ENCODE measurements around the gene GNB1L. TPM values are rescaled to one million over a fixed set of nuclear protein-coding genes. Genes with fewer than 3 reads are reported as not detected.

GNB1L gene
- total RNA-seq, 1 experiment from 2014 or later, result 17.9 TPM

DNA sequence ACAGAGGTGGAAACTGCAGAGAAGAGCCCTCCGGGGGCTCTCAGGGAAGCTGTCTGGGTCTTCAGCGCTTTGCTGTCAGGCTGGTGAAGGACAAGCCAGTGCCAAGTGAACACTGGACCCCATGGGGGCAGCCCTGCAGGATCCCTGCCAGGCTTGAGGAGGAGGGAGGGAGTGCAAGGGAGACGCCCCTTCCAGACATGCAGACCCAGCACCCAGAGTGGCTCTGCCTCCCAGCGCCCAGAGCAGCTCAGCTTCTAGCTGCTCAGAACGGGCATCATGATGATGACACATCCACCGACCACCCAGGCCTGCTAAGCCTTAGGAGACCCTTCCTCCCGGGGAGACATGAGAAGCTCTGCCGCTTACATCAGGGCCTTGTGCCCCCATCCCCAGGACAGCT, 54.4 kb downstream of the GNB1L start:
- Histone ChIP-seq H3K27me3 (replicated peaks; ENCODE audit: insufficient read depth, low read depth, low read length, poor library complexity) (no peaks in the 10 kb centered on the region), H3K27ac (ENCODE audit: low read depth, low read length, poor library complexity, severe bottlenecking) (no peak overlapping the region), H3K36me3 (ENCODE audit: insufficient read depth, low read length, poor library complexity, severe bottlenecking) (no peaks in the 10 kb centered on the region), H3K4me3 (ENCODE audit: low read depth, low read length, poor library complexity, severe bottlenecking) (no peak overlapping the region), H3K4me1 (ENCODE audit: insufficient read depth, low read length, poor library complexity, severe bottlenecking) (peaks cover 9% of the 10 kb centered on the region), H3K9me3 (ENCODE audit: low read depth, low read length, poor library complexity, severe bottlenecking) (no peaks in the 10 kb centered on the region)
- CTCF ChIA-PET, result no interaction called here
- no peak for TF ChIP-seq EZH2 (IDR thresholded peaks at IDR 0.05; ENCODE audit: borderline replicate concordance, low read depth, low read length, poor library complexity, severe bottlenecking)
- TF ChIP-seq, protein P1, sequence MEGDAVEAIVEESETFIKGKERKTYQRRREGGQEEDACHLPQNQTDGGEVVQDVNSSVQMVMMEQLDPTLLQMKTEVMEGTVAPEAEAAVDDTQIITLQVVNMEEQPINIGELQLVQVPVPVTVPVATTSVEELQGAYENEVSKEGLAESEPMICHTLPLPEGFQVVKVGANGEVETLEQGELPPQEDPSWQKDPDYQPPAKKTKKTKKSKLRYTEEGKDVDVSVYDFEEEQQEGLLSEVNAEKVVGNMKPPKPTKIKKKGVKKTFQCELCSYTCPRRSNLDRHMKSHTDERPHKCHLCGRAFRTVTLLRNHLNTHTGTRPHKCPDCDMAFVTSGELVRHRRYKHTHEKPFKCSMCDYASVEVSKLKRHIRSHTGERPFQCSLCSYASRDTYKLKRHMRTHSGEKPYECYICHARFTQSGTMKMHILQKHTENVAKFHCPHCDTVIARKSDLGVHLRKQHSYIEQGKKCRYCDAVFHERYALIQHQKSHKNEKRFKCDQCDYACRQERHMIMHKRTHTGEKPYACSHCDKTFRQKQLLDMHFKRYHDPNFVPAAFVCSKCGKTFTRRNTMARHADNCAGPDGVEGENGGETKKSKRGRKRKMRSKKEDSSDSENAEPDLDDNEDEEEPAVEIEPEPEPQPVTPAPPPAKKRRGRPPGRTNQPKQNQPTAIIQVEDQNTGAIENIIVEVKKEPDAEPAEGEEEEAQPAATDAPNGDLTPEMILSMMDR (conservative IDR thresholded peaks at IDR 0.05; ENCODE audit: low read depth, low read length), result no peak
- BruUV-seq (replicated peaks), result no TSS peak
- intact Hi-C loops (cut with micrococcal nuclease; ENCODE audit: unreplicated experiment), result no loop called here
- POLR2A ChIA-PET (ENCODE audit: low non-redundant PET), result no interaction called here
- DNase-seq (ENCODE audit: low spot score), result no peak

DNA sequence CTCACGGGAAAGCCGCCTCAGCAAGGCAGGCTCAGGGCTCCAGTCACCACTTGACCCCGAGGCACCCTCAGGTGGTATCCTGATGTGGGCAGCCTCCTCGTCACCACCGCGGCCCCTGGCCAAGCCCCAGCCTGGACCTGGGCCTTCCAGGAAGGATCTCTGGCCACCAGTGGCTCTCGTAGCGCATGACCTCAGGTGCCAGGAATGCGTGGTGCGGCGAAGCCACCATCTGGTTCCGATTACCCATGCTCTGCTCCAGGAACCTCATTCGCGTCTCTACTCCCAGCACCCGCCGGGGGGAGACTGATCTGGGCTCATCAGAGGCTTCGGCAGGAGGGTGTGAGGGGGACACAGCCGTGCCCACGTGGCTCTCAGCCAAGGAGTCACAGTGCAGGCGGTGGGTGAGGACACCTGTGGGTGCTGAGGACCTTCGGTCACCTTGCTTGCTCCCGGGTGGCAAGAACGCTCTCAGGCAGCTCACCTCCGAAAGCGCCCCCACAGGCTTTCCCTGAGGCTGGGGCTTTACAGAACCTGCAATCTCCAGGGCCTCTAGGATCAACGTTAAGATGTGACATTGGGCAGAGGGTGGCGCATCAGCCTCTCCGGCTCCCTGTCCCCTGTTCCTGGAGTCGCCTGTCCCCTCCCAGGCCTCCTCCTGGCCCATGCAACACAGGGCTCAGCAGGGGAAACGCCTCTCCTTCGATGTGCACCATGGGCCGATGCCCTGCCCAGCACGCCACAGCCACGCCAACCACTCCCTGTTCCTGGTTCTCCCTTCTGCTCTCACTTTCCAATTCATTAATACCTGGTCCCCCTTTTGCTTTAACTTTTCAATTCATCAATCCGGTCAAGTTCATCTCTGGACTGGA, 55.1 kb downstream of the GNB1L start:
- ChIA-PET POLR2A (ENCODE audit: low non-redundant PET) (no interaction called here), CTCF (no interaction called here)
- no peak overlapping the region for H3K4me3 ChIP-seq (ENCODE audit: low read depth, low read length, poor library complexity, severe bottlenecking)
- TF ChIP-seq, protein P1 (conservative IDR thresholded peaks at IDR 0.05; ENCODE audit: low read depth, low read length), result 0 out of 2 replicates have a peak, but pooled peaks have one; percentile 17
- no peak for TF ChIP-seq EZH2 (IDR thresholded peaks at IDR 0.05; ENCODE audit: borderline replicate concordance, low read depth, low read length, poor library complexity, severe bottlenecking)
- H3K36me3 ChIP-seq (ENCODE audit: insufficient read depth, low read length, poor library complexity, severe bottlenecking), result no peaks in the 10 kb centered on the region
- peak; percentile 79 for DNase-seq (ENCODE audit: low spot score)
- BruUV-seq (replicated peaks), result no TSS peak
- H3K27ac ChIP-seq (ENCODE audit: low read depth, low read length, poor library complexity, severe bottlenecking), result peak overlapping the region; percentile 57
- H3K9me3 ChIP-seq (ENCODE audit: low read depth, low read length, poor library complexity, severe bottlenecking), result no peaks in the 10 kb centered on the region
- intact Hi-C loops (cut with micrococcal nuclease; ENCODE audit: unreplicated experiment), result no loop called here
- H3K4me1 ChIP-seq (ENCODE audit: insufficient read depth, low read length, poor library complexity, severe bottlenecking), result peaks cover 9% of the 10 kb centered on the region
- no peaks in the 10 kb centered on the region for H3K27me3 ChIP-seq (replicated peaks; ENCODE audit: insufficient read depth, low read depth, low read length, poor library complexity)

DNA sequence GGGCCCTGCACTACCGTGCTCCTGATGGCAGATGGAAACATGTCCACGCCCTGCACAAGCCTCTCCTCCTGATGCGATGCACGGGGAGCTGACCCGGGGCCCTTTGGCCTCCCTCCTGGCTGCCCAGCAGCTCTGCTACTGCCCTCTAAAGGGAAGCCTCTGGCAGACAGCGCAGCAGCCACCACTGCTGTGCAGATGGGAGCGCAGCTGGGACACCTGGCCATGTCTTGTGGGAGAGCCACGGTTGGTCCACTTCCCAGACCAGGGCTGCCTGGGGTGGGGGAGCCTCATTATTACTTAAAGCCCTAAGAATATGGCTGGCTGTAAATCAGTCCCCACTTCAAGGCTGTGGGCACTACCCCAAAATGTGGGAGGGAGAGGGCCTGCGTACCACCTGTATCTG, 55.8 kb downstream of the GNB1L start:
- Histone ChIP-seq H3K27ac (ENCODE audit: low read depth, low read length, poor library complexity, severe bottlenecking) (no peak overlapping the region), H3K27me3 (replicated peaks; ENCODE audit: insufficient read depth, low read depth, low read length, poor library complexity) (no peaks in the 10 kb centered on the region), H3K9me3 (ENCODE audit: low read depth, low read length, poor library complexity, severe bottlenecking) (no peaks in the 10 kb centered on the region), H3K4me3 (ENCODE audit: low read depth, low read length, poor library complexity, severe bottlenecking) (no peak overlapping the region), H3K36me3 (ENCODE audit: insufficient read depth, low read length, poor library complexity, severe bottlenecking) (no peaks in the 10 kb centered on the region), H3K4me1 (ENCODE audit: insufficient read depth, low read length, poor library complexity, severe bottlenecking) (peaks cover 9% of the 10 kb centered on the region)
- intact Hi-C loops (cut with micrococcal nuclease; ENCODE audit: unreplicated experiment), result no loop called here
- POLR2A ChIA-PET (ENCODE audit: low non-redundant PET), result no interaction called here
- DNase-seq (ENCODE audit: low spot score), result no peak
- BruUV-seq (replicated peaks), result no TSS peak
- CTCF ChIA-PET, result no interaction called here
- TF ChIP-seq, protein P1 (conservative IDR thresholded peaks at IDR 0.05; ENCODE audit: low read depth, low read length), result no peak
- TF ChIP-seq EZH2 (IDR thresholded peaks at IDR 0.05; ENCODE audit: borderline replicate concordance, low read depth, low read length, poor library complexity, severe bottlenecking), result no peak

All from A673 (cell line).